HepG2 (cell line): ENCODE measurements around the gene TCFL5. TPM values are rescaled to one million over a fixed set of nuclear protein-coding genes. Genes with fewer than 3 reads are reported as not detected.

Source experiments
- FLYWCH1 ChIP-seq: sonication (generic); formaldehyde crosslinking; IDR thresholded peaks from 2 replicates; pipeline ENCODE4 v1.8.1; 2023; ENCODE audit warnings: mild to moderate bottlenecking, missing genetic modification reagents
- FOXK1 ChIP-seq: sonication (generic); formaldehyde crosslinking; IDR thresholded peaks from 2 replicates; pipeline ENCODE4 v1.4.0; 2020; ENCODE audit warnings: low read depth, missing genetic modification reagents, borderline replicate concordance
- HES4 ChIP-seq: sonication (generic); formaldehyde crosslinking; IDR thresholded peaks from 2 replicates; pipeline ENCODE4 v1.9.0; 2021; ENCODE audit warnings: mild to moderate bottlenecking, missing genetic modification reagents, borderline replicate concordance
- HNF4A ChIP-seq: sonication (generic); formaldehyde crosslinking; IDR thresholded peaks from 2 replicates; pipeline ENCODE4 v1.4.0; 2020; ENCODE audit warnings: missing genetic modification reagents
- ISX ChIP-seq: sonication (generic); formaldehyde crosslinking; conservative IDR thresholded peaks from 2 replicates; pipeline ENCODE4 v1.5.0; 2020; ENCODE audit warnings: missing genetic modification reagents
- MXI1 ChIP-seq: IDR thresholded peaks from 3 replicates; pipeline ENCODE4 v1.6.1; 2012; ENCODE audit warnings: low read depth, low read length, inconsistent platforms, borderline replicate concordance
- NCOR1 ChIP-seq: fragments of 200-600 bp; sonication (generic); IDR thresholded peaks from 2 replicates; pipeline ENCODE4 v1.7.0; 2017; ENCODE audit warnings: antibody characterized with exemption, low read length, borderline replicate concordance
- NFE2L2 ChIP-seq: fragments of 150-350 bp; IDR thresholded peaks from 2 replicates; pipeline ENCODE4 v1.6.1; 2014; ENCODE audit warnings: low read length
- PHF5A ChIP-seq: IDR thresholded peaks from one replicate; pipeline ENCODE4 v1.6.1; 2018; ENCODE audit warnings: low read depth, missing genetic modification reagents; ENCODE audit not compliant: unreplicated experiment
- POLR2AphosphoS5 ChIP-seq: IDR thresholded peaks from 2 replicates; pipeline ENCODE4 v1.6.1; 2012; ENCODE audit warnings: low read depth, low read length
- SATB2 ChIP-seq: sonication (generic); formaldehyde crosslinking; IDR thresholded peaks from 2 replicates; pipeline ENCODE4 v1.5.0; 2020; ENCODE audit warnings: missing genetic modification reagents
- SMAD1 ChIP-seq: sonication (generic); formaldehyde crosslinking; IDR thresholded peaks from 2 replicates; pipeline ENCODE4 v1.4.0; 2020; ENCODE audit warnings: missing genetic modification reagents, low read depth, mild to moderate bottlenecking, borderline replicate concordance
- SUZ12 ChIP-seq: fragments of 150-350 bp; IDR thresholded peaks from 2 replicates; pipeline ENCODE4 v1.6.1; 2014; ENCODE audit warnings: low read depth, low read length
- ZNF292 ChIP-seq: sonication (generic); formaldehyde crosslinking; IDR thresholded peaks from 2 replicates; pipeline ENCODE4 v1.8.1; 2022; ENCODE audit warnings: mild to moderate bottlenecking, low read depth, missing genetic modification reagents, borderline replicate concordance
- ZNF34 ChIP-seq: sonication (generic); formaldehyde crosslinking; IDR thresholded peaks from 2 replicates; pipeline ENCODE4 v1.4.0; 2020; ENCODE audit warnings: mild to moderate bottlenecking, missing genetic modification reagents, borderline replicate concordance
- ZNF572 ChIP-seq: sonication (generic); formaldehyde crosslinking; IDR thresholded peaks from 2 replicates; pipeline ENCODE4 v1.5.1; 2020; ENCODE audit warnings: mild to moderate bottlenecking, missing genetic modification reagents
- ZNF629 ChIP-seq: sonication (generic); formaldehyde crosslinking; conservative IDR thresholded peaks from 2 replicates; pipeline ENCODE4 v1.5.0; 2020; ENCODE audit warnings: missing genetic modification reagents
- ZNF672 ChIP-seq: sonication (generic); formaldehyde crosslinking; IDR thresholded peaks from 2 replicates; pipeline ENCODE4 v1.8.1; 2022; ENCODE audit warnings: missing genetic modification reagents
- ZNF75D ChIP-seq: sonication (generic); formaldehyde crosslinking; IDR thresholded peaks from 2 replicates; pipeline ENCODE4 v1.8.1; 2023; ENCODE audit warnings: missing genetic modification reagents, mild to moderate bottlenecking, borderline replicate concordance
- ZNF788 ChIP-seq: sonication (generic); formaldehyde crosslinking; IDR thresholded peaks from 2 replicates; pipeline ENCODE4 v1.5.0; 2020; ENCODE audit warnings: mild to moderate bottlenecking, missing genetic modification reagents, borderline replicate concordance
- polyA plus RNA-seq, 8 experiments: library from polyadenylated mRNA; depleted of rRNA in 3 of 8; stranded (reverse) in 7 of 8; unstranded in 1 of 8; fragments of >200 nt; fragmentation: Illumina TruSeq in 4 of 8; extraction: Trizol in 4 of 8; gene quantifications; 2 replicates each; pipeline versions ENCODE4 v1.2.1 to v1.2.3, GENCODE V29; 2011 to 2016; ENCODE audit warnings: low read depth in 4 of 8, missing spikeins in 1 of 8, mixed read lengths in 1 of 8; ENCODE audit not compliant: insufficient read depth in 1 of 8
- total RNA-seq, 5 experiments: library from RNA; depleted of rRNA; stranded (reverse); fragments of >200 nt; fragmentation: Illumina TruSeq; extraction: Trizol; gene quantifications; 2 replicates each; pipeline ENCODE4 v1.2.3, GENCODE V29; 2016; ENCODE audit warnings: low read depth in 1 of 5
- TF ChIP-seq, protein P1 (sequence below): IDR thresholded peaks from 2 replicates; pipeline ENCODE4 v1.6.1; 2018; ENCODE audit warnings: missing genetic modification reagents, mild to moderate bottlenecking, missing compliant biosample characterization
- TF ChIP-seq, protein P2 (sequence below): sonication (generic); formaldehyde crosslinking; IDR thresholded peaks from 2 replicates; pipeline ENCODE4 v1.9.0; 2022; ENCODE audit warnings: missing genetic modification reagents, mild to moderate bottlenecking, borderline replicate concordance
- TF ChIP-seq, protein P3 (sequence below): sonication (generic); formaldehyde crosslinking; IDR thresholded peaks from 2 replicates; pipeline ENCODE4 v1.4.0; 2020; ENCODE audit warnings: missing genetic modification reagents
- TF ChIP-seq, protein P4 (sequence below): sonication (generic); IDR thresholded peaks from 2 replicates; pipeline ENCODE4 v1.6.1; 2016; ENCODE audit warnings: low read depth, borderline replicate concordance
- TF ChIP-seq, protein P5 (sequence below): sonication (generic); formaldehyde crosslinking; IDR thresholded peaks from 2 replicates; pipeline ENCODE4 v1.8.0; 2022; ENCODE audit warnings: mild to moderate bottlenecking, missing genetic modification reagents, moderate library complexity

TCFL5 gene
- total and polyA plus RNA-seq, 2 of the 13 experiments (the other 11 are each of a cell fraction or from before 2014, with no cell fraction given), result 14.8 to 20.0 TPM

DNA sequence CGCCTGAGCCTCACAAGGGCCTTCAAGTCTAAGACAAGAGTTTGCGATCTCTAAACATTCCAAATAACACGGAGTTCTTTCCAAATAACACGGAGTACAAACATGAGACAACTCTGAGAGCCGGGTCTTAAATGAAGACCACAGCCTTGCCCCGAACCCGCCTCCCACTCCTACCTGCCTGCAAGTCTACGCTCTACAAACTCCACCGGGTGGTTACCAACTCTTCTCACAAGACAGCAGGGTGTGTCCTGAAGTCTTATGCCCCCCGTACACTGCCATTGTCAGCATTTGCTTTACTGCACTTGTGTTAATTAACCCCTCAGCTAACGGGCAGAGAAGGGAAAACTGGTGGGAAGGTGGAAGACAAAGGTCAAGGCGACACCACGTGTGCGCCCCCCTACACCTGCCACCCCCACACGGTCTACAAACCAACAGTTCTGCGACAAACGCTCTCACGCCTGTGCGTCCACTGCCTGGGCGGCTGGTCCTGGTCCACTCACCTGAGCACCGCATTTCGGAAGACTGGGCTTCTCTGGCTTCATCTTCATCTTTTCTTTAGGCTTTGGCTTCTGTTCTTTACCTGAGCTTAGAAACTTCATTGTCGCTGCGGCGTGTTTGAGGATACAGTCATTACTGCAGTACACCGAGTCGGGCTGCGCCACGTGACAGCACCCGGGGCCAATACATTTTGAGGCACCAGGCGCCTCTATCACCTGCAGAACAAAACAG, 45.2 kb upstream of the TCFL5 start (continued):
- TF ChIP-seq, protein P1, sequence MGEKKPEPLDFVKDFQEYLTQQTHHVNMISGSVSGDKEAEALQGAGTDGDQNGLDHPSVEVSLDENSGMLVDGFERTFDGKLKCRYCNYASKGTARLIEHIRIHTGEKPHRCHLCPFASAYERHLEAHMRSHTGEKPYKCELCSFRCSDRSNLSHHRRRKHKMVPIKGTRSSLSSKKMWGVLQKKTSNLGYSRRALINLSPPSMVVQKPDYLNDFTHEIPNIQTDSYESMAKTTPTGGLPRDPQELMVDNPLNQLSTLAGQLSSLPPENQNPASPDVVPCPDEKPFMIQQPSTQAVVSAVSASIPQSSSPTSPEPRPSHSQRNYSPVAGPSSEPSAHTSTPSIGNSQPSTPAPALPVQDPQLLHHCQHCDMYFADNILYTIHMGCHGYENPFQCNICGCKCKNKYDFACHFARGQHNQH, result no peak
- TF ChIP-seq, protein P2, sequence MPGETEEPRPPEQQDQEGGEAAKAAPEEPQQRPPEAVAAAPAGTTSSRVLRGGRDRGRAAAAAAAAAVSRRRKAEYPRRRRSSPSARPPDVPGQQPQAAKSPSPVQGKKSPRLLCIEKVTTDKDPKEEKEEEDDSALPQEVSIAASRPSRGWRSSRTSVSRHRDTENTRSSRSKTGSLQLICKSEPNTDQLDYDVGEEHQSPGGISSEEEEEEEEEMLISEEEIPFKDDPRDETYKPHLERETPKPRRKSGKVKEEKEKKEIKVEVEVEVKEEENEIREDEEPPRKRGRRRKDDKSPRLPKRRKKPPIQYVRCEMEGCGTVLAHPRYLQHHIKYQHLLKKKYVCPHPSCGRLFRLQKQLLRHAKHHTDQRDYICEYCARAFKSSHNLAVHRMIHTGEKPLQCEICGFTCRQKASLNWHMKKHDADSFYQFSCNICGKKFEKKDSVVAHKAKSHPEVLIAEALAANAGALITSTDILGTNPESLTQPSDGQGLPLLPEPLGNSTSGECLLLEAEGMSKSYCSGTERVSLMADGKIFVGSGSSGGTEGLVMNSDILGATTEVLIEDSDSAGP, result no peak; the same call in 1 of the 2 replicates
- no peak for TF ChIP-seq PHF5A (CRISPR knock-in tag)
- no peak for TF ChIP-seq ISX (CRISPR knock-in tag)
- TF ChIP-seq, protein P3, sequence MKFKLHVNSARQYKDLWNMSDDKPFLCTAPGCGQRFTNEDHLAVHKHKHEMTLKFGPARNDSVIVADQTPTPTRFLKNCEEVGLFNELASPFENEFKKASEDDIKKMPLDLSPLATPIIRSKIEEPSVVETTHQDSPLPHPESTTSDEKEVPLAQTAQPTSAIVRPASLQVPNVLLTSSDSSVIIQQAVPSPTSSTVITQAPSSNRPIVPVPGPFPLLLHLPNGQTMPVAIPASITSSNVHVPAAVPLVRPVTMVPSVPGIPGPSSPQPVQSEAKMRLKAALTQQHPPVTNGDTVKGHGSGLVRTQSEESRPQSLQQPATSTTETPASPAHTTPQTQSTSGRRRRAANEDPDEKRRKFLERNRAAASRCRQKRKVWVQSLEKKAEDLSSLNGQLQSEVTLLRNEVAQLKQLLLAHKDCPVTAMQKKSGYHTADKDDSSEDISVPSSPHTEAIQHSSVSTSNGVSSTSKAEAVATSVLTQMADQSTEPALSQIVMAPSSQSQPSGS (CRISPR knock-in tag), result no peak
- 0 out of 2 replicates have a peak, but pooled peaks have one; percentile 9 for TF ChIP-seq POLR2AphosphoS5
- no peak for TF ChIP-seq FLYWCH1 (CRISPR knock-in tag)
- TF ChIP-seq MXI1, result no peak
- TF ChIP-seq, protein P4, sequence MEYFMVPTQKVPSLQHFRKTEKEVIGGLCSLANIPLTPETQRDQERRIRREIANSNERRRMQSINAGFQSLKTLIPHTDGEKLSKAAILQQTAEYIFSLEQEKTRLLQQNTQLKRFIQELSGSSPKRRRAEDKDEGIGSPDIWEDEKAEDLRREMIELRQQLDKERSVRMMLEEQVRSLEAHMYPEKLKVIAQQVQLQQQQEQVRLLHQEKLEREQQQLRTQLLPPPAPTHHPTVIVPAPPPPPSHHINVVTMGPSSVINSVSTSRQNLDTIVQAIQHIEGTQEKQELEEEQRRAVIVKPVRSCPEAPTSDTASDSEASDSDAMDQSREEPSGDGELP, result no peak
- no peak for TF ChIP-seq NFE2L2
- 0 out of 2 replicates have a peak, but pooled peaks have one; percentile 31 for TF ChIP-seq ZNF34 (CRISPR knock-in tag)
- no peak for TF ChIP-seq SUZ12
- TF ChIP-seq, protein P5, sequence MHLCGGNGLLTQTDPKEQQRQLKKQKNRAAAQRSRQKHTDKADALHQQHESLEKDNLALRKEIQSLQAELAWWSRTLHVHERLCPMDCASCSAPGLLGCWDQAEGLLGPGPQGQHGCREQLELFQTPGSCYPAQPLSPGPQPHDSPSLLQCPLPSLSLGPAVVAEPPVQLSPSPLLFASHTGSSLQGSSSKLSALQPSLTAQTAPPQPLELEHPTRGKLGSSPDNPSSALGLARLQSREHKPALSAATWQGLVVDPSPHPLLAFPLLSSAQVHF (CRISPR knock-in tag), result no peak
- TF ChIP-seq ZNF672 (CRISPR knock-in tag), result no peak
- TF ChIP-seq ZNF788 (CRISPR knock-in tag), result no peak
- TF ChIP-seq ZNF629, result no peak
- TF ChIP-seq ZNF292, result no peak
- 0 out of 2 replicates have a peak, but pooled peaks have one; percentile 47 for TF ChIP-seq SMAD1
- TF ChIP-seq ZNF572 (CRISPR knock-in tag), result no peak; the same call in 1 of the 2 replicates
- TF ChIP-seq SATB2, result no peak
- TF ChIP-seq FOXK1 (CRISPR knock-in tag), result no peak
- TF ChIP-seq HNF4A (CRISPR knock-in tag), result no peak
- TF ChIP-seq ZNF75D (CRISPR knock-in tag), result no peak
- no peak for TF ChIP-seq HES4 (CRISPR knock-in tag)
- TF ChIP-seq NCOR1, result no peak
